OCI-LY3 (cell line): Measurements from ENCODE around the gene NTRK2.

Experiments
- H2AFZ ChIP-seq: fragments of 200-600, 300-600 bp; shearing (Covaris generic); 2 replicates; pipeline ENCODE4 v1.6.0; 2014; ENCODE audit warnings: antibody characterized with exemption, low read depth, low read length
- H3K27ac ChIP-seq: fragments of 200-600, 300-600 bp; sonication (generic); 2 replicates; pipeline ENCODE4 v1.5.1; 2014; ENCODE audit warnings: mild to moderate bottlenecking, low read length, moderate library complexity, mixed read lengths
- H3K27me3 ChIP-seq: fragments of 200-600, 300-600 bp; sonication (generic); 2 replicates; pipeline ENCODE4 v1.6.1; 2014; ENCODE audit warnings: low read depth, low read length, mixed read lengths
- H3K36me3 ChIP-seq: fragments of 200-600, 300-600 bp; sonication (generic); replicated peaks from 2 replicates; pipeline ENCODE3; 2014; ENCODE audit warnings: low read depth, low read length, mixed read lengths
- H3K4me1 ChIP-seq: fragments of 300-600, 200-600 bp; sonication (generic); 2 replicates; pipeline ENCODE4 v1.6.1; 2014; ENCODE audit warnings: low read length, mixed read lengths
- H3K4me2 ChIP-seq: fragments of 200-600, 300-600 bp; sonication (generic); 2 replicates; pipeline ENCODE4 v1.6.1; 2014; ENCODE audit warnings: low read length, mixed read lengths
- H3K4me3 ChIP-seq: fragments of 300-600, 200-600 bp; sonication (generic); 2 replicates; pipeline ENCODE4 v1.5.1; 2014; ENCODE audit warnings: antibody characterized with exemption, mild to moderate bottlenecking, low read length, moderate library complexity
- H3K79me2 ChIP-seq: fragments of 300-600, 200-600 bp; shearing (Covaris generic); 2 replicates; pipeline ENCODE4 v1.6.1; 2014; ENCODE audit warnings: mild to moderate bottlenecking, low read length, mixed read lengths
- H3K9ac ChIP-seq: fragments of 300-600, 200-600 bp; shearing (Covaris generic); 2 replicates; pipeline ENCODE4 v1.6.0; 2014; ENCODE audit warnings: mild to moderate bottlenecking, low read length, moderate library complexity
- H3K9me3 ChIP-seq: fragments of 200-600, 300-600 bp; shearing (Covaris generic); 2 replicates; pipeline ENCODE4 v1.6.1; 2014; ENCODE audit warnings: low read length, mixed read lengths; ENCODE audit not compliant: insufficient read depth
- H4K20me1 ChIP-seq: fragments of 200-600, 300-600 bp; sonication (generic); 2 replicates; pipeline ENCODE4 v1.6.1; 2016; ENCODE audit warnings: low read length, mixed read lengths; ENCODE audit not compliant: insufficient read depth
- EZH2phosphoT487 ChIP-seq: fragments of 200-600 bp; shearing (Covaris generic); IDR thresholded peaks from 2 replicates; pipeline ENCODE4 v1.6.1; 2018; ENCODE audit warnings: antibody characterized with exemption, mixed run types, low read depth
- TF ChIP-seq, protein P1 (sequence below): fragments of 200-600, 300-600 bp; sonication (generic); IDR thresholded peaks from 2 replicates; pipeline ENCODE4 v1.5.1; 2014; ENCODE audit warnings: antibody characterized with exemption, low read length, low read depth

The NTRK2 gene

DNA sequence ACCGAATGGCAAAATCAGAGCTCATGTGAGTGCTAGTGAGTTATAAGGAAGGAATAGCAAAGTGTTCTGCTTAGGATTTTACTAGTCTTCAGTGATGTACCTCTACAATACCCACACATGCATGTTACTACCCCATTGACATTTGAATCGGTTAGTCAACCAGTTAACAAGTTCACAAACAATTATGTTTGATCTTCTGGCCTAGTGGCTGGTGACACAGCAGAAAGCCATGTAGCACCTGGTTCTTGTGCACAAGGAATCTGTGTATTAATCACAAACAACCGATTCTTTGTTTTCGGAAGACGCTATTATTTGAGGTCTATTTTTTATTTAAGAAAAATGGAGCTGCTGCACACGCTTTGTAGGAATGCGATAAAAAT is 41.9 kb downstream of the NTRK2 start:
- no peaks in the 10 kb centered on the region for H3K9me3 ChIP-seq
- H3K4me1 ChIP-seq = peaks cover 9% of the 10 kb centered on the region
- no peaks in the 10 kb centered on the region for H3K36me3 ChIP-seq
- no peaks in the 10 kb centered on the region for H3K27me3 ChIP-seq
- no peak overlapping the region for H3K4me3 ChIP-seq
- no peaks in the 10 kb centered on the region for H4K20me1 ChIP-seq
- H3K27ac ChIP-seq = no peak overlapping the region
- H3K4me2 ChIP-seq = no peak overlapping the region
- TF ChIP-seq, protein P1, sequence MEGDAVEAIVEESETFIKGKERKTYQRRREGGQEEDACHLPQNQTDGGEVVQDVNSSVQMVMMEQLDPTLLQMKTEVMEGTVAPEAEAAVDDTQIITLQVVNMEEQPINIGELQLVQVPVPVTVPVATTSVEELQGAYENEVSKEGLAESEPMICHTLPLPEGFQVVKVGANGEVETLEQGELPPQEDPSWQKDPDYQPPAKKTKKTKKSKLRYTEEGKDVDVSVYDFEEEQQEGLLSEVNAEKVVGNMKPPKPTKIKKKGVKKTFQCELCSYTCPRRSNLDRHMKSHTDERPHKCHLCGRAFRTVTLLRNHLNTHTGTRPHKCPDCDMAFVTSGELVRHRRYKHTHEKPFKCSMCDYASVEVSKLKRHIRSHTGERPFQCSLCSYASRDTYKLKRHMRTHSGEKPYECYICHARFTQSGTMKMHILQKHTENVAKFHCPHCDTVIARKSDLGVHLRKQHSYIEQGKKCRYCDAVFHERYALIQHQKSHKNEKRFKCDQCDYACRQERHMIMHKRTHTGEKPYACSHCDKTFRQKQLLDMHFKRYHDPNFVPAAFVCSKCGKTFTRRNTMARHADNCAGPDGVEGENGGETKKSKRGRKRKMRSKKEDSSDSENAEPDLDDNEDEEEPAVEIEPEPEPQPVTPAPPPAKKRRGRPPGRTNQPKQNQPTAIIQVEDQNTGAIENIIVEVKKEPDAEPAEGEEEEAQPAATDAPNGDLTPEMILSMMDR = no peak
- TF ChIP-seq EZH2phosphoT487 = no peak
- H3K79me2 ChIP-seq = no peaks in the 10 kb centered on the region
- no peak overlapping the region for H3K9ac ChIP-seq
- no peak overlapping the region for H2AFZ ChIP-seq

DNA sequence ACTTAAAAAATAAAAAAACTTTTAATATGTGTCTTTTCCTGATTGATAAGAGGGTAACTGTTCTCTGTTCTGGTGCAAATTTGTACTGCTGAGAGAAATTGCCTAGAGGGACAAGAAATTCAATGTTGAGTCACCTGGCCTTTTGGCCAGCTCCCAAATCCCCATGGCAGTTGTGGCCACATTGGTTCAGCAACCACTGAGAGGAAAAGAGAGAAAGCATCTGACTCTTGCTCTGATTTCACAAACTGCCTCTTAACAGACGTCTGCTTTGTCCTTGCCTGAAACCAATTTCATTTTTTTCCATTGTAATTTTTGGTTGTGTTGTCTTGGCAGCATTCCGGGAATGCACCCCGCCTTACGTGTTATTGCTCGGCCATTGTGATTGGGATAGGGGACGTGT is 42.4 kb downstream of the NTRK2 start:
- H3K79me2 ChIP-seq = no peaks in the 10 kb centered on the region
- no peaks in the 10 kb centered on the region for H3K36me3 ChIP-seq
- no peaks in the 10 kb centered on the region for H3K9me3 ChIP-seq
- H3K27ac ChIP-seq = no peak overlapping the region
- no peak overlapping the region for H3K4me2 ChIP-seq
- H3K4me3 ChIP-seq = no peak overlapping the region
- peaks cover 3% of the 10 kb centered on the region; the same call in 1 of the 2 replicates for H3K27me3 ChIP-seq
- H2AFZ ChIP-seq = no peak overlapping the region
- H4K20me1 ChIP-seq = no peaks in the 10 kb centered on the region
- H3K9ac ChIP-seq = no peak overlapping the region
- TF ChIP-seq EZH2phosphoT487 = no peak
- TF ChIP-seq, protein P1 = no peak
- peaks cover 9% of the 10 kb centered on the region for H3K4me1 ChIP-seq

DNA sequence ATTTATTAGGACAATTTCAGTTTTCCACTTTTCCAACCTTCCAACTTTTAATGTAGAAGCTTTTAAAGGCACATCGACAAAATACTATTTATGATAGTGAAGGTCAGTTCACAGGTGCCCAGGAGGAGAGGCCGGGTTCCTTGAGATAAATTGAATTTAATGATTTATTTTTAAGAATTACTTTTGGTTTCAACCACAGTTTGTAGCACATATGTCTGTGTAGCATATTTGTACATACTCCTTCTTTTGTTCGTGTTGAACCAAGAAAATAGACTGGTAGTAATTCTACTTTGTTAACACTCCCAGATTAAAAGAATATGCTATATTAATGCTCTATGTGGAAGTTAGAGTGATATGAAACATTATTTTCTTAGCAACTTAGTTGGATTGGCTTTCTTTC is 46.7 kb downstream of the NTRK2 start:
- Histone ChIP-seq H3K4me2 (no peak overlapping the region), H3K27ac (no peak overlapping the region), H4K20me1 (no peaks in the 10 kb centered on the region), H3K4me3 (no peak overlapping the region), H3K36me3 (no peaks in the 10 kb centered on the region), H3K79me2 (no peaks in the 10 kb centered on the region), H2AFZ (no peak overlapping the region), H3K9me3 (no peaks in the 10 kb centered on the region), H3K27me3 (peaks cover 12% of the 10 kb centered on the region; the same call in 1 of the 2 replicates), H3K4me1 (no peaks in the 10 kb centered on the region), H3K9ac (no peak overlapping the region)
- TF ChIP-seq EZH2phosphoT487 = no peak
- TF ChIP-seq, protein P1 = no peak

DNA sequence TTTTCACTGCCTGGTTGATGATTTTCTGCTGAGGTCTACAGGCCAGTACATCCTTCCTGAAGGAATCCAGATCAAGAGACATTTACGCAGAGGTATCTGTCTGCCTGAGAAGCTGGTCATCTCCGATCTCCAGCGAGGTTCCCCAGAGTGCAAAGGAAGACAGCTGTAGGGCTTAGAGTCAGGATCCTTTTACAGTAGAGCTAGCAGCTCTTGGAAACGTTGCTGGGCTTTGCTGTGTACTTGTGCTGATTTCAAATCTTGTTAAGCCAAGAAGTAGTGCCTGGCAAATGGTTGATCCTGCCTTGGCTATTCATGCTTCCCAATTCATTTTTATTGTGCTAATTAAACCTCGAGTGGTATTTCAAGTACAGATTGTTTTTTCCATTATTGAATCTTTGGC is 48.9 kb downstream of the NTRK2 start:
- Histone ChIP-seq H3K4me2 (no peak overlapping the region), H3K4me1 (no peaks in the 10 kb centered on the region), H3K27ac (no peak overlapping the region), H3K9ac (no peak overlapping the region), H3K36me3 (no peaks in the 10 kb centered on the region), H4K20me1 (no peaks in the 10 kb centered on the region), H3K9me3 (no peaks in the 10 kb centered on the region), H2AFZ (no peak overlapping the region), H3K27me3 (peaks cover 13% of the 10 kb centered on the region; the same call in 1 of the 2 replicates), H3K79me2 (no peaks in the 10 kb centered on the region), H3K4me3 (no peak overlapping the region)
- TF ChIP-seq, protein P1 = no peak
- TF ChIP-seq EZH2phosphoT487 = no peak
